Activated B cell treated with CpG ODN at 0.5 μM for 24 hours (primary cell): ENCODE measurements around the gene POT1. TPM values are rescaled to one million over a fixed set of nuclear protein-coding genes. Genes with fewer than 3 reads are reported as not detected.

Source experiments
- ATAC-seq: fragments of 200-7000 bp; cut with Tn5 transposase; one replicate; pipeline ENCODE4 v1.10.0; 2021; ENCODE audit warnings: low read depth, mild to moderate bottlenecking, moderate library complexity
- CTCF ChIA-PET: fragments of 350-600 bp; sonication (Branson Sonifier 250); formaldehyde crosslinking; loops from one replicate; lab custom pipeline; 2021; ENCODE audit warnings: antibody characterized with exemption; lab: Charles Lee
- POLR2A ChIA-PET: fragments of 350-600 bp; sonication (Branson Sonifier 250); formaldehyde crosslinking; loops from one replicate; lab custom pipeline; 2021; ENCODE audit warnings: antibody characterized with exemption; lab: Charles Lee
- DNase-seq: peaks from one replicate; pipeline ENCODE4 v3.0.0; 2022
- H3K27ac Mint-ChIP-seq: one replicate; pipeline ENCODE4 v1.8.0; 2020; ENCODE audit warnings: mixed read lengths
- H3K27me3 Mint-ChIP-seq: one replicate; pipeline ENCODE4 v1.8.0; 2021; ENCODE audit warnings: mixed read lengths
- H3K36me3 Mint-ChIP-seq: one replicate; pipeline ENCODE4 v1.8.0; 2021; ENCODE audit warnings: low read depth, mixed read lengths
- H3K4me1 Mint-ChIP-seq: one replicate; pipeline ENCODE4 v1.8.0; 2021; ENCODE audit warnings: mixed read lengths
- H3K4me3 Mint-ChIP-seq: one replicate; pipeline ENCODE4 v1.8.0; 2020; ENCODE audit warnings: mild to moderate bottlenecking, mixed read lengths
- H3K9me3 Mint-ChIP-seq: one replicate; pipeline ENCODE4 v1.8.0; 2020; ENCODE audit warnings: mixed read lengths
- intact Hi-C: fragments of 100-400 bp; cut with micrococcal nuclease; formaldehyde crosslinking; loops from one replicate; pipeline ENCODE4 v1.15.1; 2024
- total RNA-seq: library from RNA; stranded (reverse); gene quantifications from 2 replicates; pipeline ENCODE4 v1.2.3, GENCODE V29; 2022
- TF ChIP-seq, protein P1 (sequence below): fragments of 200-600 bp; IDR thresholded peaks from one replicate; pipeline ENCODE4 v1.8.0; 2022; ENCODE audit warnings: antibody characterized with exemption, mild to moderate bottlenecking

POT1 gene
- total RNA-seq, 1 donor from 2014 or later: 26.8 TPM

DNA sequence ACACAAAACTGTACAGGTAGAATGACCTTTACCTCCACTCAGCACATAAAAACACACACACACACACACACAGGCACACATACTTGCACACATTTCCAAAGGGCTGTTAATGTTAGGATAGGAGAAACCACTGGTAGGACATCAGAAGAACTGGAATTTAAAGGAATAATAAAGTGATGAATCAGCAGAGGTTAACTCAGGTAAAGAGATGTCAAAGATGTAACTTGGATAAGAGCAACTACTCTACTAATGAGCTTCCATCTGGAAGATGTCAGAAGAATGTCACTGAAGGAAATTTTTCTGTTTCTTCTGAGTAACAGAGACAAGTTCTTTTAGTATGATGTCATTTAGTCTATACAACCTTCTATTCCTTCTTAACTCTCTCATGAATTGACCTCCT, 137.6 kb downstream of the POT1 start:
- intact Hi-C loops: no loop called here
- TF ChIP-seq, protein P1, sequence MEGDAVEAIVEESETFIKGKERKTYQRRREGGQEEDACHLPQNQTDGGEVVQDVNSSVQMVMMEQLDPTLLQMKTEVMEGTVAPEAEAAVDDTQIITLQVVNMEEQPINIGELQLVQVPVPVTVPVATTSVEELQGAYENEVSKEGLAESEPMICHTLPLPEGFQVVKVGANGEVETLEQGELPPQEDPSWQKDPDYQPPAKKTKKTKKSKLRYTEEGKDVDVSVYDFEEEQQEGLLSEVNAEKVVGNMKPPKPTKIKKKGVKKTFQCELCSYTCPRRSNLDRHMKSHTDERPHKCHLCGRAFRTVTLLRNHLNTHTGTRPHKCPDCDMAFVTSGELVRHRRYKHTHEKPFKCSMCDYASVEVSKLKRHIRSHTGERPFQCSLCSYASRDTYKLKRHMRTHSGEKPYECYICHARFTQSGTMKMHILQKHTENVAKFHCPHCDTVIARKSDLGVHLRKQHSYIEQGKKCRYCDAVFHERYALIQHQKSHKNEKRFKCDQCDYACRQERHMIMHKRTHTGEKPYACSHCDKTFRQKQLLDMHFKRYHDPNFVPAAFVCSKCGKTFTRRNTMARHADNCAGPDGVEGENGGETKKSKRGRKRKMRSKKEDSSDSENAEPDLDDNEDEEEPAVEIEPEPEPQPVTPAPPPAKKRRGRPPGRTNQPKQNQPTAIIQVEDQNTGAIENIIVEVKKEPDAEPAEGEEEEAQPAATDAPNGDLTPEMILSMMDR: no peak
- Mint-ChIP-seq H3K9me3 (peaks cover 6% of the 10 kb centered on the region), H3K36me3 (no peaks in the 10 kb centered on the region), H3K4me3 (no peak overlapping the region), H3K4me1 (no peaks in the 10 kb centered on the region), H3K27me3 (peaks cover 6% of the 10 kb centered on the region), H3K27ac (no peak overlapping the region)
- DNase-seq (no peak), ATAC-seq (no peak)
- ChIA-PET POLR2A (no interaction called here), CTCF (no interaction called here)

DNA sequence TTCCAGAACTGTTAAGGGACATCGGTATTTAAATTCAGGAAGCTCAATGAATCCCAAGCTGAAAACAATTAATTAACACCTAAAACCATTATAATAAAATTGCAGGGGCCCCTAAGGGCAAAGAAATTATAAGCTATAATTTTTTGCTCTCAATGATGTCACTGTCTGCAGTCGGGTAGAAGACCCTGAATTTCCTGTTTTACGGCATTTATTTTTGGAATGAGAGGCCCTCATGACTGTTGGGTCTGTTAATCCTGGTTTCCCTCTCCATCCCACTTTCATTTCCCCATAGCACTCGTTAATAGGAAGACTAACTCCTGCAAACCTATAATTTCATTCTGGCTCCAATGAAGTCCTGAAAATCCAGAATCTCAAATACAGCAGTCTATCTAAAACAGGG, 138.2 kb downstream of the POT1 start:
- Mint-ChIP-seq H3K4me1 (no peaks in the 10 kb centered on the region), H3K27me3 (peaks cover 4% of the 10 kb centered on the region), H3K9me3 (peaks cover 3% of the 10 kb centered on the region), H3K36me3 (no peaks in the 10 kb centered on the region), H3K27ac (no peak overlapping the region), H3K4me3 (no peak overlapping the region)
- TF ChIP-seq, protein P1: no peak
- POLR2A ChIA-PET: no interaction called here
- no peak for ATAC-seq
- DNase-seq: no peak
- CTCF ChIA-PET: no interaction called here
- intact Hi-C loops: no loop called here

DNA sequence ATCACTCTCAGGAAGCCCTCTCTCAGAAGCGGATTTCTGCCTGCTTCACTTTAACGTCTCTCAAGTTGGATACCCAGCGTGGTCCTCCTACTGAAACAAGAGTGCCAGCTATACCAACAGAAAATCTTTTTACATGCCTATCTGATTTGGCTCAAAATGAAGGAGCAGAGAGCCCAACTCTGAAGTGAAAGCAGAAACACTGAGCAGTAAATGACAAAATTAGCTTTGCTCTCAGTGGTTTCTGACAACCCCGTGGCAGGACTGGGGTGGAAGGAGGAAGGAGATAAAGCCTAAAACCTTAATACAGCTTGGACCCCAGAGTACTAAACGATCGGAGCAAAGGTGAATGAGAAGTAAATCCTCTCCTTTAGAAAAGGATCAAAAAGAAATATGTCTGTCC, 139.0 kb downstream of the POT1 start:
- peaks cover under 1% of the 10 kb centered on the region for H3K9me3 Mint-ChIP-seq
- H3K4me1 Mint-ChIP-seq: no peaks in the 10 kb centered on the region
- POLR2A ChIA-PET: no interaction called here
- intact Hi-C loops: no loop called here
- H3K36me3 Mint-ChIP-seq: no peaks in the 10 kb centered on the region
- ATAC-seq (no peak), DNase-seq (no peak)
- TF ChIP-seq, protein P1: no peak
- peaks cover 3% of the 10 kb centered on the region for H3K27me3 Mint-ChIP-seq
- no peak overlapping the region for H3K27ac Mint-ChIP-seq
- CTCF ChIA-PET: no interaction called here
- H3K4me3 Mint-ChIP-seq: no peak overlapping the region

DNA sequence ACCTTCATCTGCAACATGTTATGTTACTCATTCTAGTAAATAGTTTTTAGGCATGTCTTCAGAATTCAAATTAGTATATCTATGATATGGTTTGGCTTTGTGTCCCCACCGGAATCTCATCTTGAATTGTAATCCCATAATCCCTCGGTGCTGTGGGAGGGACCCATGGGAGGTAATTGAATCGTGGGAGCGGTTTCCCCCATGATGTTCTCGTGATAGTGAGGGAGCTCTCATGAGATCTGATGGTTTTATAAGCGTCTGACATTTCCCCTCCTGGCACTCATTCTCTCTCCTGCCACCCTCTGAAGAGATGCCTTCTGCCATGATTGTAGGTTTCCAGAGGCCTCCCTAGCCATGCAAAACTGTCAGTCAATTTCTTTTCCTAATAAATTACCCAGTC, 143.6 kb downstream of the POT1 start:
- POLR2A ChIA-PET: no interaction called here
- H3K4me3 Mint-ChIP-seq: no peak overlapping the region
- TF ChIP-seq, protein P1: no peak
- H3K4me1 Mint-ChIP-seq: no peaks in the 10 kb centered on the region
- no peak overlapping the region for H3K27ac Mint-ChIP-seq
- DNase-seq: no peak
- intact Hi-C loops: no loop called here
- no peaks in the 10 kb centered on the region for H3K36me3 Mint-ChIP-seq
- CTCF ChIA-PET: no interaction called here
- no peak for ATAC-seq
- H3K27me3 Mint-ChIP-seq: peaks cover 3% of the 10 kb centered on the region
- H3K9me3 Mint-ChIP-seq: no peaks in the 10 kb centered on the region

DNA sequence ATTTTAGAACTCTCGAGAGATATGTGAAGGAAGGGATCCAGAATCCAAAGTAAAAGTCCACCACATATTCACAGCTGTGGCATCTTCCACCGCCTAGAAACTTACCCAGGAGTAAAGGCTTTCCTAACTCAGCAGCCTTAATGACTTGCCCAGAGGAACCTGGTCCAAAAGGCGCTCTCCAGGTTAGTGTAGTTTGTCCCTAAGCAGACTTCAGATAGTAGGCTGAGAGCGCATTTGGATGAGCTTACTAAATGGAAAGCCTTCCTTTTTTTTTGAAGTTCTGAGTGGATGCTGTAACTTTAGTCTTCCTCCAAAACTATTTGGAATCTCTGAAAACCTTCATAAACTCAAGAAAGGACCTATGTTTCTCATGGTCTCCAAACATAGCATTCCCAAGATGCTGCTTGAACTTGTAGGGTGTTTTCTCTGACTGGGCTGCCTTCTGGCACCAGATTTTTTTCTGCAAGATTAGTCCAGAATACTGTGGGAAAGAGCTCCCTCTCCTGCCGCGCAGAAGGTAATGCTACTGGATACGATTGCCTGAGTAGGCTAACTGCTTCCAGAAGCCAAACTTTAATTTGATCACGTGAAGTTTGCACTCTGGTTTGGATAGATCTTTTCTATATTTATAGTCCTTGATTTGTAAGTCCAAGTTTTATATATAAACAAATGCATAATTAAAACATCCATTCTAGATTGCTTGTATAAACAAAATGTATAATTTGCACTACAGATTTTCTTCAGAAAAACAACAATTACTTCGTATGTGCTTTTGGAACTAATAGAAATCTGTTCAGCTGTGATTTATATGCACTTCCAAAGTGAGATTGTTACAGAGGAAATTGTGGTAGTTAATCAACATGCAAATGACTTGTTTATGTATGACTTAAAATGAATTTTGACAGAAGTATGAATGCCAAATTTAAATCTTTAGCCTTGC, 144.5 kb downstream of the POT1 start:
- intact Hi-C loops: no loop called here
- CTCF ChIA-PET: no interaction called here
- POLR2A ChIA-PET: no interaction called here
- TF ChIP-seq, protein P1: no peak
- no peaks in the 10 kb centered on the region for H3K36me3 Mint-ChIP-seq
- DNase-seq: no peak
- H3K9me3 Mint-ChIP-seq: no peaks in the 10 kb centered on the region
- ATAC-seq: no peak
- H3K27ac Mint-ChIP-seq: no peak overlapping the region
- H3K27me3 Mint-ChIP-seq: no peaks in the 10 kb centered on the region
- no peak overlapping the region for H3K4me3 Mint-ChIP-seq
- no peaks in the 10 kb centered on the region for H3K4me1 Mint-ChIP-seq
